GM12878 (cell line): ENCODE results near the gene CTXN1. TPM values are rescaled to one million over a fixed set of nuclear protein-coding genes. Genes with fewer than 3 reads are reported as not detected.

Experiments
- ATAC-seq: fragments of 200-7000 bp; cut with Tn5 transposase; 3 replicates; pipeline ENCODE4 v1.9.1; 2020; ENCODE audit warnings: mild to moderate bottlenecking, moderate library complexity
- BruUV-seq: library from RNA; stranded (reverse); fragments of 400-500 nt; replicated peaks from 2 replicates; lab custom pipeline; 2021; lab: Mats Ljungman, UMichigan
- CTCF ChIA-PET: fragments of 300-600 bp; sonication (Branson Sonifier 250); formaldehyde crosslinking; extraction: SDS; loops from one replicate; lab custom pipeline; 2021; ENCODE audit warnings: inconsistent platforms; lab: Yijun Ruan, JAX
- POLR2A ChIA-PET: fragments of 350-600 bp; formaldehyde crosslinking; extraction: SDS; loops from one replicate; lab custom pipeline; 2021; ENCODE audit warnings: inconsistent platforms; lab: Charles Lee
- RAD21 ChIA-PET: fragments of 300-600 bp; sonication (Branson Sonifier 250); formaldehyde crosslinking; loops from one replicate; lab custom pipeline; 2023; ENCODE audit warnings: antibody characterized with exemption; ENCODE audit not compliant: unreplicated experiment; lab: Charles Lee
- SMC1A ChIA-PET: fragments of 300-600 bp; sonication (Branson Sonifier 250); formaldehyde crosslinking; loops from one replicate; lab custom pipeline; 2023; ENCODE audit not compliant: unreplicated experiment, uncharacterized antibody; lab: Charles Lee
- DNase-seq: peaks from one replicate; pipeline ENCODE4 v3.0.0-alpha.2; 2011; ENCODE audit warnings: low read depth, low spot score
- FAIRE-seq: peaks from 3 replicates; lab custom pipeline; 2011; peaks lifted over from hg19 to GRCh38; lab: Jason Lieb, UNC
- H2AFZ ChIP-seq: 2 replicates; pipeline ENCODE4 v1.6.0; 2011; ENCODE audit warnings: low read depth, low read length, control low read depth; ENCODE audit not compliant: control insufficient read depth
- H3K27ac ChIP-seq: 2 replicates; pipeline ENCODE4 v1.5.1; 2011; ENCODE audit warnings: control low read depth; ENCODE audit not compliant: control insufficient read depth, insufficient read depth
- H3K27me3 ChIP-seq, 2 experiments: replicated peaks in 1 of 2; 2 replicates each; pipeline versions ENCODE4 v1.6.0 to v1.6.1; 2011; ENCODE audit warnings: low read length in 1 of 2; ENCODE audit not compliant: control insufficient read depth in 2 of 2, insufficient read depth in 2 of 2
- H3K36me3 ChIP-seq, 2 experiments: 2 replicates each; pipeline ENCODE4 v1.5.1; 2011; ENCODE audit warnings: low read length in 1 of 2; ENCODE audit not compliant: control insufficient read depth in 2 of 2, insufficient read depth in 2 of 2
- H3K4me1 ChIP-seq: 2 replicates; pipeline ENCODE4 v1.6.1; 2011; ENCODE audit warnings: mild to moderate bottlenecking, low read length, moderate library complexity, mixed read lengths; ENCODE audit not compliant: control insufficient read depth, insufficient read depth
- H3K4me2 ChIP-seq: 2 replicates; pipeline ENCODE4 v1.6.0; 2011; ENCODE audit warnings: control low read depth; ENCODE audit not compliant: control insufficient read depth, insufficient read depth
- H3K4me3 ChIP-seq: fragments of 200-600 bp; sonication (generic); 2 replicates; pipeline ENCODE4 v1.5.1; 2016
- H3K79me2 ChIP-seq: 2 replicates; pipeline ENCODE4 v1.6.0; 2011; ENCODE audit warnings: low read length; ENCODE audit not compliant: control insufficient read depth, insufficient read depth
- H3K9ac ChIP-seq: 2 replicates; pipeline ENCODE4 v1.8.0; 2011; ENCODE audit warnings: low read length, control low read depth, mixed read lengths; ENCODE audit not compliant: control insufficient read depth, insufficient read depth
- H3K9me3 ChIP-seq: replicated peaks from 3 replicates; pipeline ENCODE4 v1.5.1; 2011; ENCODE audit warnings: mild to moderate bottlenecking, low read length; ENCODE audit not compliant: control insufficient read depth, insufficient read depth
- H4K20me1 ChIP-seq: 2 replicates; pipeline ENCODE4 v1.6.0; 2011; ENCODE audit not compliant: control insufficient read depth, insufficient read depth
- CHD1 ChIP-seq: IDR thresholded peaks from 2 replicates; pipeline ENCODE4 v1.6.1; 2012; ENCODE audit warnings: low read depth, low read length, improper control_type of control experiment
- CTCF ChIP-seq, 3 experiments: IDR thresholded peaks in 2 of 3; conservative IDR thresholded peaks in 1 of 3; 2 replicates each; pipeline ENCODE4 v1.5.1; 2011; ENCODE audit warnings: low read depth in 3 of 3, low read length in 3 of 3, mild to moderate bottlenecking in 3 of 3, control low read depth in 2 of 3, moderate library complexity in 2 of 3, inconsistent platforms in 1 of 3, mixed read lengths in 1 of 3; ENCODE audit not compliant: control insufficient read depth in 2 of 3, insufficient read depth in 1 of 3; ENCODE audit errors: extremely low read depth in 1 of 3
- LARP7 ChIP-seq: fragments of 450-650 bp; IDR thresholded peaks from 2 replicates; pipeline ENCODE4 v1.6.1; 2017; ENCODE audit warnings: mild to moderate bottlenecking
- MEF2A ChIP-seq: IDR thresholded peaks from 2 replicates; pipeline ENCODE4 v1.6.1; 2011; ENCODE audit warnings: low read depth, mild to moderate bottlenecking, low read length, moderate library complexity; ENCODE audit not compliant: insufficient read depth
- MYC ChIP-seq: IDR thresholded peaks from 2 replicates; pipeline ENCODE4 v1.6.1; 2011; ENCODE audit warnings: mild to moderate bottlenecking, low read length, moderate library complexity, inconsistent platforms; ENCODE audit not compliant: insufficient read depth, insufficient replicate concordance, insufficient read length, severe bottlenecking
- PBX3 ChIP-seq: IDR thresholded peaks from 2 replicates; pipeline ENCODE4 v1.6.1; 2011; ENCODE audit warnings: mild to moderate bottlenecking, low read depth, low read length, moderate library complexity; ENCODE audit not compliant: insufficient replicate concordance
- POLR2AphosphoS5 ChIP-seq: IDR thresholded peaks from 2 replicates; pipeline ENCODE4 v1.6.1; 2011; ENCODE audit warnings: mild to moderate bottlenecking, low read length, inconsistent platforms
- TBL1XR1 ChIP-seq: IDR thresholded peaks from 2 replicates; pipeline ENCODE4 v1.6.1; 2012; ENCODE audit warnings: low read depth, low read length, improper control_type of control experiment
- TCF7 ChIP-seq: IDR thresholded peaks from 2 replicates; pipeline ENCODE4 v1.6.1; 2014; ENCODE audit warnings: antibody characterized with exemption, borderline replicate concordance
- ZNF207 ChIP-seq: fragments of 450-650 bp; IDR thresholded peaks from 2 replicates; pipeline ENCODE4 v1.6.1; 2014; ENCODE audit warnings: antibody characterized with exemption, mild to moderate bottlenecking, borderline replicate concordance
- ZNF24 ChIP-seq: fragments of 450-650 bp; IDR thresholded peaks from 2 replicates; pipeline ENCODE4 v1.6.1; 2017; ENCODE audit warnings: antibody characterized with exemption, mild to moderate bottlenecking
- ZNF384 ChIP-seq: IDR thresholded peaks from 2 replicates; pipeline ENCODE4 v1.6.1; 2012; ENCODE audit warnings: low read depth, mild to moderate bottlenecking, low read length, improper control_type of control experiment, borderline replicate concordance
- WGBS: methylation state at CpG from one replicate; pipeline ENCODE4 v1.1.6; 2016; ENCODE audit warnings: low lambda C conversion rate; ENCODE audit not compliant: insufficient replicate concordance, insufficient coverage; ENCODE audit errors: missing lambda C conversion rate; 5-methylcytosine and 5-hydroxymethylcytosine counted together
- in situ Hi-C: fragments of 300-500 bp; cut with MboI; formaldehyde crosslinking; loops from 9 replicates; pipeline ENCODE4 v1.14.3; 2018; ENCODE audit warnings: mixed read lengths
- intact Hi-C: fragments of 100-400 bp; cut with micrococcal nuclease; formaldehyde crosslinking; loops from one replicate; pipeline ENCODE4 v1.14.2; 2022; ENCODE audit not compliant: unreplicated experiment
- polyA plus RNA-seq, 11 experiments: library from polyadenylated mRNA; depleted of rRNA in 4 of 11; unstranded in 6 of 11; stranded (reverse) in 5 of 11; fragments of >200 nt; fragmentation: Nextera tagmentation in 4 of 11; fragmentation: Illumina TruSeq in 1 of 11; extraction: Ambion mirVana in 4 of 11; extraction: Trizol in 1 of 11; gene quantifications; 1 replicate in 1 of 11; 2 replicates in 10 of 11; pipeline versions ENCODE4 v1.2.1 to v1.2.3, GENCODE V29; 2011 to 2016; ENCODE audit warnings: inconsistent platforms in 2 of 11, missing spikeins in 2 of 11, low read depth in 1 of 11
- total RNA-seq, 4 experiments: library from RNA; depleted of rRNA in 3 of 4; stranded (reverse); fragments of >200 nt in 3 of 4; fragmentation: Illumina TruSeq in 1 of 4; extraction: Trizol in 1 of 4; gene quantifications; 2 replicates each; pipeline versions ENCODE4 v1.2.1 to v1.2.3, GENCODE V29; 2013 to 2021

CTXN1 gene
- total and polyA plus RNA-seq, 10 of the 15 experiments (the other 5 are each of a cell fraction or from before 2014, with no cell fraction given) = 0.04 to 1.0 (median 0.38) TPM; not detected in 4

- Histone ChIP-seq H3K36me3 (no peaks in the 10 kb centered on the region), H3K27ac (no peak overlapping the region), H4K20me1 (no peaks in the 10 kb centered on the region), H3K4me2 (no peak overlapping the region), H3K79me2 (no peaks in the 10 kb centered on the region), H3K4me3 (no peak overlapping the region), H3K9ac (no peak overlapping the region), H3K9me3 (no peaks in the 10 kb centered on the region), H3K4me1 (peaks cover 8% of the 10 kb centered on the region; the same call in 1 of the 2 replicates), H2AFZ (no peak overlapping the region), H3K27me3 (peaks cover 2 to 3% of the 10 kb centered on the region in 2 experiments; a peak in 2 of 4 replicates)
- TF ChIP-seq ZNF24 (no peak), LARP7 (no peak), PBX3 (no peak), CHD1 (no peak), POLR2AphosphoS5 (no peak), TCF7 (no peak), ZNF384 (no peak), CTCF (IDR thresholded peaks at IDR 0.05 in 2 of 3, conservative IDR thresholded peaks at IDR 0.05 in 1 of 3; ENCODE audit: control insufficient read depth in 2 of 3, extremely low read depth in 1 of 3, insufficient read depth in 1 of 3, low read depth in 3 of 3, low read length in 3 of 3) (no peak), MYC (no peak), TBL1XR1 (no peak), ZNF207 (no peak), MEF2A (no peak)
- FAIRE-seq = no peak
- ChIA-PET SMC1A (no interaction called here), RAD21 (no interaction called here), POLR2A (no interaction called here), CTCF (no interaction called here)
- 48% methylated on average over 12 of the region's 12 CpGs for WGBS
- intact Hi-C loops (no loop called here), in situ Hi-C loops (no loop called here)
- ATAC-seq = no peak
- no peak for DNase-seq
- no TSS peak for BruUV-seq
Measured at GRCh38 chr19:7874897-7875273, 51.0 kb downstream of the CTXN1 start.

Other genes starting within 250 kb of the CTXN1 start
Only the 7 nearest of the 16 such genes appear.
- not detected in 2 replicates for gene PRR36, start 51.7 kb downstream of the CTXN1 start, total RNA-seq (2014; rRNA removed)
- not detected in 2 replicates for gene PRR36, start 51.7 kb downstream of the CTXN1 start, total RNA-seq (2014; rRNA removed; fragmentation: Illumina TruSeq; extraction: Trizol)
- gene PRR36, start 51.7 kb downstream of the CTXN1 start, total RNA-seq (2021) = 0.11 TPM in 1 of 2 replicates, not detected in the other
- gene PRR36, start 51.7 kb downstream of the CTXN1 start, polyA plus RNA-seq (2011; rRNA removed) = not detected in 2 replicates
- gene PRR36, start 51.7 kb downstream of the CTXN1 start, polyA plus RNA-seq (2014; fragmentation: Illumina TruSeq; extraction: Trizol) = not detected in 2 replicates
- not detected for gene PRR36, start 51.7 kb downstream of the CTXN1 start, polyA plus RNA-seq (2014; fragmentation: Nextera tagmentation; extraction: Ambion mirVana)
- 0.04 TPM in 1 of 2 replicates, not detected in the other for gene PRR36, start 51.7 kb downstream of the CTXN1 start, polyA plus RNA-seq (2014; rRNA removed)
- gene PRR36, start 51.7 kb downstream of the CTXN1 start, polyA plus RNA-seq (2016; fragmentation: Nextera tagmentation; extraction: Ambion mirVana) = not detected
- not detected in 2 replicates for gene LRRC8E, start 37.6 kb downstream of the CTXN1 start, total RNA-seq (2014; rRNA removed)
- gene LRRC8E, start 37.6 kb downstream of the CTXN1 start, total RNA-seq (2014; rRNA removed; fragmentation: Illumina TruSeq; extraction: Trizol) = not detected in 2 replicates
- 0.16 TPM in 1 of 2 replicates, not detected in the other for gene LRRC8E, start 37.6 kb downstream of the CTXN1 start, total RNA-seq (2021)
- gene LRRC8E, start 37.6 kb downstream of the CTXN1 start, polyA plus RNA-seq (2011; rRNA removed) = 0.04 TPM in 1 of 2 replicates, not detected in the other
- not detected in 2 replicates for gene LRRC8E, start 37.6 kb downstream of the CTXN1 start, polyA plus RNA-seq (2014; fragmentation: Illumina TruSeq; extraction: Trizol)
- not detected for gene LRRC8E, start 37.6 kb downstream of the CTXN1 start, polyA plus RNA-seq (2014; fragmentation: Nextera tagmentation; extraction: Ambion mirVana)
- 0.11 and 0.32 TPM in 2 replicates for gene LRRC8E, start 37.6 kb downstream of the CTXN1 start, polyA plus RNA-seq (2014; rRNA removed)
- under 1 TPM in 1 of 2 experiments, not detected in 1; 0.25 TPM for gene LRRC8E, start 37.6 kb downstream of the CTXN1 start, polyA plus RNA-seq (2016; fragmentation: Nextera tagmentation; extraction: Ambion mirVana)
- 9.7 and 13.4 TPM in 2 replicates for gene MAP2K7, start 22.3 kb downstream of the CTXN1 start, total RNA-seq (2014; rRNA removed)
- 4.8 and 5.5 TPM in 2 replicates for gene MAP2K7, start 22.3 kb downstream of the CTXN1 start, total RNA-seq (2014; rRNA removed; fragmentation: Illumina TruSeq; extraction: Trizol)
- gene MAP2K7, start 22.3 kb downstream of the CTXN1 start, total RNA-seq (2021) = 30.6 and 32.2 TPM in 2 replicates
- 5.6 and 9.0 TPM in 2 replicates for gene MAP2K7, start 22.3 kb downstream of the CTXN1 start, polyA plus RNA-seq (2011; rRNA removed)
- 4.2 and 8.0 TPM in 2 replicates for gene MAP2K7, start 22.3 kb downstream of the CTXN1 start, polyA plus RNA-seq (2014; fragmentation: Illumina TruSeq; extraction: Trizol)
- under 1 TPM; 0.34 to 0.95 TPM for gene MAP2K7, start 22.3 kb downstream of the CTXN1 start, polyA plus RNA-seq (2014; fragmentation: Nextera tagmentation; extraction: Ambion mirVana)
- 25.9 and 31.2 TPM in 2 replicates for gene MAP2K7, start 22.3 kb downstream of the CTXN1 start, polyA plus RNA-seq (2014; rRNA removed)
- 1 to 10 TPM; 3.5 to 4.5 TPM for gene MAP2K7, start 22.3 kb downstream of the CTXN1 start, polyA plus RNA-seq (2016; fragmentation: Nextera tagmentation; extraction: Ambion mirVana)
- gene TGFBR3L, start 11.3 kb downstream of the CTXN1 start, total RNA-seq (2014; rRNA removed) = not detected in 2 replicates
- gene TGFBR3L, start 11.3 kb downstream of the CTXN1 start, total RNA-seq (2014; rRNA removed; fragmentation: Illumina TruSeq; extraction: Trizol) = not detected in 2 replicates
- 0.16 and 0.23 TPM in 2 replicates for gene TGFBR3L, start 11.3 kb downstream of the CTXN1 start, total RNA-seq (2021)
- not detected in 2 replicates for gene TGFBR3L, start 11.3 kb downstream of the CTXN1 start, polyA plus RNA-seq (2011; rRNA removed)
- gene TGFBR3L, start 11.3 kb downstream of the CTXN1 start, polyA plus RNA-seq (2014; fragmentation: Illumina TruSeq; extraction: Trizol) = not detected in 2 replicates
- not detected for gene TGFBR3L, start 11.3 kb downstream of the CTXN1 start, polyA plus RNA-seq (2014; fragmentation: Nextera tagmentation; extraction: Ambion mirVana)
- 0.55 TPM in 1 of 2 replicates, not detected in the other for gene TGFBR3L, start 11.3 kb downstream of the CTXN1 start, polyA plus RNA-seq (2014; rRNA removed)
- gene TGFBR3L, start 11.3 kb downstream of the CTXN1 start, polyA plus RNA-seq (2016; fragmentation: Nextera tagmentation; extraction: Ambion mirVana) = under 1 TPM in 1 of 2 experiments, not detected in 1; 0.20 TPM
- 16.0 and 16.8 TPM in 2 replicates for gene SNAPC2, start 5.8 kb downstream of the CTXN1 start, total RNA-seq (2014; rRNA removed)
- gene SNAPC2, start 5.8 kb downstream of the CTXN1 start, total RNA-seq (2014; rRNA removed; fragmentation: Illumina TruSeq; extraction: Trizol) = 5.1 and 7.0 TPM in 2 replicates
- 17.6 and 20.8 TPM in 2 replicates for gene SNAPC2, start 5.8 kb downstream of the CTXN1 start, total RNA-seq (2021)
- gene SNAPC2, start 5.8 kb downstream of the CTXN1 start, polyA plus RNA-seq (2011; rRNA removed) = 3.6 and 9.2 TPM in 2 replicates
- 0.86 and 5.4 TPM in 2 replicates for gene SNAPC2, start 5.8 kb downstream of the CTXN1 start, polyA plus RNA-seq (2014; fragmentation: Illumina TruSeq; extraction: Trizol)
- gene SNAPC2, start 5.8 kb downstream of the CTXN1 start, polyA plus RNA-seq (2014; fragmentation: Nextera tagmentation; extraction: Ambion mirVana) = 1 to 10 TPM in 1 of 2 experiments, under 1 TPM in 1; 0.19 to 1.0 TPM
- gene SNAPC2, start 5.8 kb downstream of the CTXN1 start, polyA plus RNA-seq (2014; rRNA removed) = 17.7 and 18.3 TPM in 2 replicates
- 10 to 100 TPM; 15.9 to 19.7 TPM for gene SNAPC2, start 5.8 kb downstream of the CTXN1 start, polyA plus RNA-seq (2016; fragmentation: Nextera tagmentation; extraction: Ambion mirVana)
- 52.6 and 65.7 TPM in 2 replicates for gene TIMM44, start 17.5 kb upstream of the CTXN1 start, total RNA-seq (2014; rRNA removed)
- 43.5 and 59.1 TPM in 2 replicates for gene TIMM44, start 17.5 kb upstream of the CTXN1 start, total RNA-seq (2014; rRNA removed; fragmentation: Illumina TruSeq; extraction: Trizol)
- gene TIMM44, start 17.5 kb upstream of the CTXN1 start, total RNA-seq (2021) = 81.9 and 90.7 TPM in 2 replicates
- 36.8 and 37.3 TPM in 2 replicates for gene TIMM44, start 17.5 kb upstream of the CTXN1 start, polyA plus RNA-seq (2011; rRNA removed)
- 27.0 and 42.9 TPM in 2 replicates for gene TIMM44, start 17.5 kb upstream of the CTXN1 start, polyA plus RNA-seq (2014; fragmentation: Illumina TruSeq; extraction: Trizol)
- 1 to 10 TPM; 6.6 to 10.0 TPM for gene TIMM44, start 17.5 kb upstream of the CTXN1 start, polyA plus RNA-seq (2014; fragmentation: Nextera tagmentation; extraction: Ambion mirVana)
- gene TIMM44, start 17.5 kb upstream of the CTXN1 start, polyA plus RNA-seq (2014; rRNA removed) = 76.3 and 94.1 TPM in 2 replicates
- 10 to 100 TPM; 56.1 to 61.9 TPM for gene TIMM44, start 17.5 kb upstream of the CTXN1 start, polyA plus RNA-seq (2016; fragmentation: Nextera tagmentation; extraction: Ambion mirVana)
- 48.6 and 50.8 TPM in 2 replicates for gene ELAVL1, start 79.5 kb upstream of the CTXN1 start, total RNA-seq (2014; rRNA removed)
- 62.6 and 72.5 TPM in 2 replicates for gene ELAVL1, start 79.5 kb upstream of the CTXN1 start, total RNA-seq (2014; rRNA removed; fragmentation: Illumina TruSeq; extraction: Trizol)
- gene ELAVL1, start 79.5 kb upstream of the CTXN1 start, total RNA-seq (2021) = 152 and 155 TPM in 2 replicates
- gene ELAVL1, start 79.5 kb upstream of the CTXN1 start, polyA plus RNA-seq (2011; rRNA removed) = 56.8 and 68.2 TPM in 2 replicates
- gene ELAVL1, start 79.5 kb upstream of the CTXN1 start, polyA plus RNA-seq (2014; fragmentation: Illumina TruSeq; extraction: Trizol) = 84.5 and 112 TPM in 2 replicates
- gene ELAVL1, start 79.5 kb upstream of the CTXN1 start, polyA plus RNA-seq (2014; fragmentation: Nextera tagmentation; extraction: Ambion mirVana) = 10 to 100 TPM in 1 of 2 experiments, 1 to 10 TPM in 1; 7.4 to 12.9 TPM
- 86.8 and 102 TPM in 2 replicates for gene ELAVL1, start 79.5 kb upstream of the CTXN1 start, polyA plus RNA-seq (2014; rRNA removed)
- 100 to 1,000 TPM in 1 of 2 experiments, 10 to 100 TPM in 1; 33.4 to 138 TPM for gene ELAVL1, start 79.5 kb upstream of the CTXN1 start, polyA plus RNA-seq (2016; fragmentation: Nextera tagmentation; extraction: Ambion mirVana)